ENCODE data around the gene FRMD4B.

The FRMD4B gene

DNA sequence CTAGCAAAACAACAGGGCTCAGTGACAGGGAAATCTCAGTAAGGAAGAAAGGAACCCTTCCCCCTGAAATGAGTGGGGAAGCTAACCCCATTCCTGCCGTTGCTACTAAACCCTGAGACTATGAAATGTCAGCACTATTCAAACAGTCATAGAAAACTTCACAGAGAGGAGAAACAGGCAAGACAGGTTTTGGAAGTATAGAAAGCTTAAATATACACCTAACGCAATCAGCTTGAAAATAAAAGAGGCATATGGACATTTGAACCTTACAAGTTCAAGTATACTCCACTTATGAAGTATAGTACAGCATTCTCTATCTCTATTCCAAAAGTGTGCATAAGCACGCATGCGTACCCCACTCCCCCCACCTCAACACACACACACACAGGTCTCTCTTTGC is 17.6 kb upstream of the FRMD4B start:
- no peak for DNase-seq

- DNase-seq, result no peak
Measured at GRCh38 chr3:69400683-69401082, 14.8 kb upstream of the FRMD4B start.

GRCh38 chr3:69392850-69393249 is 7.0 kb upstream of the FRMD4B start:
- DNase-seq, result no peak

GRCh38 chr3:69392415-69392814 is 6.5 kb upstream of the FRMD4B start:
- no peak for DNase-seq

GRCh38 chr3:69391554-69391953 is 5.7 kb upstream of the FRMD4B start:
- DNase-seq, result no peak

DNA sequence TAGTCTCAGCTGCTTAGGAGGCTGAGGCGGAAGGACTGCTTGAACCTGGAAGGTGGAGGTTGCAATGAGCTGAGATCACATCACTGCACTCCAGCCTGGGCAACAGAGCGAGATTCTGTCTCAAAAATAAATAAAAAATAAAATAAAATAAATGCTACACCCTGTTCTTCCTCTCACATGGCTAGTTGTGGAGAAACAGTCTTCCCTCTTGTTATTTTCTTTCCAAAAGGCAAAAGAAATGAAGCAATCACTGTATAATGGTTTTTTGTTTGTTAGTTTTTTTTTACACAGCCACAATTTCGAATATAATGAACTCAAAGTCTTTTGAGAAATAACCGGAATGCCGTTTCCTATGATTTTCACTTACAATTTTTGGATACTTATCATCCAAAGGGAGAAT is 4.9 kb upstream of the FRMD4B start:
- DNase-seq, result no peak

- no peak for DNase-seq
Measured at GRCh38 chr3:69389520-69390248, 3.8 kb upstream of the FRMD4B start.

DNA sequence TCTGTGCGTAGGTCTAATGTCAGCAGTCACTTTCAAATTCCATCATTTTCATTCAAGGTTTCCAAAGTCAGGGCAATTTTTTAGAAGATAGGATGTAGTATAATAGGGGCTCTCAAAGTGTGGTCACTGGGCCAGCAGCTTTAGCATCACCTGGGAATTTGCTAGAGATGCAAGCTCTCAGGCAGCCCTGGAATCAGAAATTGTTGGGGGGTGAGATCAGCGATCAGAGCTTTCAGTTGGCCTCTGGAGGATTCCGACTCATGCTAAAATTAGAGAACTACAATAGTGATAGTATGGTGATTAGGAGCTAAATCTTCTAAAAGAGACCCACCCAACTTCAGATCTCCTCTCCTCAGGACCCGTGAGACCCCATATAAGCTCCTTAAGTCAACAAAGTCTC is 2.4 kb upstream of the FRMD4B start:
- no peak for DNase-seq

GRCh38 chr3:69386556-69387385 is 883 bp upstream of the FRMD4B start:
- no peak for DNase-seq

DNA sequence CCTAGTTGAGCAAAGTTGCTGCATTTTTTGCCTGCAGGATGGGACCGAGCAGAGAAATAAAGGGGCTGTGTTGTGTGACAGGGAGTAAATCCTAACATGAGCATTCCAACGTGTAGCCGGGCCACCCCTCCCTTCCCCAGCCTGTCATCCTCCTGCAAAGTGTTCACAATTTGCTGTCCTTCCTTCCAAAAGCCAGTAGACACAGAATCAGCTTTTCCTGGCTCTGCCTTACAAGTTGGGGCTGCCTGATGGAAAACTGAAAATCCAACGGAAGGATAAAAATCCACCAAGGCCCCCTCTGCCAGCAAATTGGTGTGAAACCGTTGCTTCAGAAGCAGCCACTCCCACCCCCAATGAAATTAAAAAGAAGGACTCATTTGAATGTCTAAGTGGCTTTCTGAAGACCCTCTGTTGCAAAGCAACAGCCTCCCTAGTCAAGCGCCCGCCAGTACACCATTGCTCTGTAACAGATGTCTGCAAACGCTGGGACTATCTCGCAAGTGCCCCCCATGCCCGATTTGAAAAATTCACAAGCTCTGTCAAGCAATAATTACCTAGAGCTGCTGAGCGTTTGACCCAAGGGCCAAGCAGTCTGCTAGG is 665 bp downstream of the FRMD4B start:
- DNase-seq, result no peak

GRCh38 chr3:69384326-69384725 is 1.6 kb downstream of the FRMD4B start:
- DNase-seq, result no peak

DNA sequence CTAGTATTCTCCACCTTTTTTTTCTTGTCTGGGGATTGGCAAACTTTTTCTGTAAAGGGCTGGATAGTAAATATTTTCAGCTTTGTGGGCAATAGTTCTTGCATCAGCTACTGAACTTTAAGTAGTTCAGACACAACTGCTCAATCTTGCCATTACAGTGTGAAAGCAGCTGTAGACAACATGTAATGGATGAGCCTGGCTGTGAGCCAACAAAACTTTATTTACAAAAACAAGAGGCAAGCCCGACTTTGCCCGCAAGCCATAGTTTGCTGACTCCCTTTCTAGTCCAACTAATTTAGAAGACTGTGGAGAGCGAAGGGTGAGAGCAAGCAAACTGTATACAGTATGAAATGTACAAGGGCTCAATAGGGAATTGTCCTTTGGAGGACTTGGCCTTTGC is 6.2 kb downstream of the FRMD4B start:
- DNase-seq, result no peak

- DNase-seq, result no peak
Measured at GRCh38 chr3:69378112-69378802, 7.6 kb downstream of the FRMD4B start.

DNA sequence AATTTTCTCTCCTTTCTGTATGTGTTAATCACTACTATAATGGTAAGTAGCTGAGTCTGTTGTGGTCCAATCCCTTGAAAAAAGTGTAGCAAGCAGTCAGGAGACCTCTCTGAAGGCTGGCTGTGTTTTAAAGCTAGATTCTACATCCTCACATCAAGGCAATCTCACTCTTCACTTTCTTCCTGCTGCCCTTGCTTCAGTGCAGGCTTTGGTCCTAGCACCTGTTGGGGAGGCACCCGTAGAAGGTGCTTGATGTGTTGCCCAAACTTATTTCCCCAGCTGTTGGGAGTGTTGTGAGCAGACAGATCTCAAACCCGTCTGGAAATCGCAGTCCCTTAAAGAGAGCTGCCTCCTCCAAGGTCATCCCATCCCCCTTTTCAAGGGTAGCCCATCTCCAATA is 8.6 kb downstream of the FRMD4B start:
- DNase-seq, result no peak

DNA sequence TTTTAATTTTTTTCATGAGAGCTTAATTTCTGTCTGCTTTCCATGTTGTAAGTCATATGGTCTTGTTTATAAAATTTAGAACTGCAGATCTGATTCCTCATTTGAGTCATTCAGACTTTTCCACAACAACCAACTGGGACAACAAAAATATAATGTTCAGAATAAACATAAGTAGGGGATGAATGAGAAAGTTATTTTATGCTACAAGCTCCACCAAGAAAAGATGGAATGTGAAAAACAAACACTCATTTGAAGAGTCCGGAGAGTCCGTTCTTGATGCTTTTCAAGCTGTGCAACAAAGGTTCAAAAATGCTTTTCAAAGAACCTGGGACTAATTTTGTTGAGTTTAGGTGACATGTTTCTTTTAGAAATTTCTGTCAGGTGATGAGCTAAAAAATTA is 9.2 kb downstream of the FRMD4B start:
- no peak for DNase-seq

DNA sequence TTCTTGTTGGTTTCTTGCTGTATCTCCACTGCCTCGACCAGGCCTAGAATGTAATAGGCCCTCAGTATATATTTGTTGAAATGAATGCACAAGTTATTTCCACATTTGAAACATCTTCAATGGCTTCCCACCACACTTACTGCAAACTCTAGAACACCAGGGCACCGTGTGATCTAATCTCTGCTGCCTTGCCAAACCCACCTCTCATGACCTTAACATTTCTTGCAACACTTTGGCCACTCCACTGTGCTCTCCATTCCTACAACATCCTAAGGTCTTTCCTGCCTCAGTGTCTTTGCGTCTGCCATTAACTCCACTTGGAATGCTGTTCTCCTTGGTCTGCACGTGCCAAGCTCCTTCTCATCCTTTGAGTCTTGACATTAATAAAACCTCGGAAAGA is 14.1 kb downstream of the FRMD4B start:
- no peak for DNase-seq

- DNase-seq, result no peak
Measured at GRCh38 chr3:69370901-69371301, 15.0 kb downstream of the FRMD4B start.

DNA sequence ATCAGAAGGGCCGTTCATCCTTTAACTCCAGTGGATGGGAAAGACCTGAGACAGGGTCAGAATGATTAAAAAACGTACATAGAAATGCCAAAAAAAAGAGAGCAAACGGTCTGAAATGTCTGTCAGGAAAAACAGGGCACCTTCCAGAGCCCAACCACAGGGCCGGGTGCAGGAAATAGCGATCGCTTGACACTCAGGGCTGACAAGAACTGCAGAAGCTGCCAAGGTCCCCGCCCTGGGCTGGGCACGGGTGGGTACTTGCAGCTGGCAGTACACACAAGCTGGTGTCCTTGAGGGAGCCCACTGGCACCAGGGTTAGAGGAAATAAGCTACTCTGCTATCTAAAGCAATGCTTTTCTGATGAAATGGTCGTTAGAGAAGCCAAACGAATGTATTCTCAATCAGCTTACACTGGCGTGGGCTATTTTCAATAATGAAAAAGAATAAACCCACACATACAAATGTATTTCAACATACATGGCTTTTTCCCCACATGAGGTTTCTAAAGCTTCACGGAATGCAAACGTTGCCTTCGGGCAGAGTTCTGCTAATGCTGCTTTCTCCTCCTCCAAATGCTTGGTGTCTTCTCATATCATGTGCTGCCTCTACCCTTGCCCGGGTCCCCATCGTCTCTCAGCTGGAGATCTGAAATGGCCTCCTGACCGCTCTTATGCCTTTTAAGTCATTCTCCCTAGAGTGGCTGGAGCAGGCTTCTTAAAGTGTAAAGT is 15.6 kb downstream of the FRMD4B start:
- DNase-seq, result no peak

DNA sequence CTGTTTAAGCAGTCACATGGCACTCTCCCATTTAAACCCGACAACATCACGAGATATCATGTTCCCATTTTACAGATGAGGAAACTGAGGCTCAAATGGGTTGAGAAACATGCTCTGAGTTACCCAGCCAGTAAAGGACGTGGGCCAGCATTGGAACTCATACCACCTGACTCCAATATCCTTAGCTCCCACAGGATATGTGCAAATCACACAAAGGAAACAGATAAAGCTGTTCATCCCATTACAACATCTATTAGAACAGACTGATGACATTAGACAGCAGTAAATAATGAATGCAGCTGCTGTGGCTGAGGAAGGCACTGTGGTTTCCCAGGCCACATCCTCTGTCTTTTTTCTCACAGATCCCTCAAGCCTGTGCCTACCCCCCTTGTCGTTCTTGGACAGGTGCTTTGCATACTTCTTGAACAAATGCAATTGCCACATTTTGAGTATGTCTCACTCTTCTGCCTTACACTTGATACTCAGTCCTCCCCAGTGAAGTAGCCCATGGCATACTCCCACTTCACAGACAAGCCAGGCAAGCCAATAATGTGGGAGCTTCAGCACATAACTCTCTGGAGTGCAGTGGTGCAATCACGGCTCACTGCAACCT is 17.7 kb downstream of the FRMD4B start:
- DNase-seq, result no peak

GRCh38 chr3:69367586-69367985 is 18.3 kb downstream of the FRMD4B start:
- DNase-seq, result no peak

DNA sequence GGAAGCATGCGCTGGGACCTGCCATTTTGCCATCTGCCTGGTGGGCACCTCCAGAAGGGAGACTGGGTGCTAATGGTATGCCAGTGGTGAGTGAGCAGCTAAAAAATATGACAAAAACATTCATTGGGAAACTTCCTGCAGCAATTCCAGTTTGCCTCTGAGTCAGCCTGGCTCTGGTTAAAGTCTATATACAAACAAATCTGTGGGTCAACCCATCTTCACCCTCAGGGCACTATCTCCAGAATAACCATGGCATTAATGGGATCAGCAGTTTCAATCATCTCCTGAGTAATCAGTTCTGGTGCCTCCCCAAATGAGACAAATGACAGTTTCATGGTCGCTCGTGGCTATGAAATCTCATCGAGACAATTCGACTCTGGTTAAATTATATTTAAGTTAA is 21.5 kb downstream of the FRMD4B start:
- DNase-seq, result no peak

GRCh38 chr3:69360690-69361089 is 25.2 kb downstream of the FRMD4B start:
- DNase-seq, result no peak
